AG20443 (cell line): Measurements from ENCODE around the gene INHA.

ENCODE experiments used
- DNase-seq: peaks from one replicate; pipeline ENCODE4 v3.0.0; 2012; ENCODE audit warnings: low spot score, mixed read lengths

INHA gene

DNA sequence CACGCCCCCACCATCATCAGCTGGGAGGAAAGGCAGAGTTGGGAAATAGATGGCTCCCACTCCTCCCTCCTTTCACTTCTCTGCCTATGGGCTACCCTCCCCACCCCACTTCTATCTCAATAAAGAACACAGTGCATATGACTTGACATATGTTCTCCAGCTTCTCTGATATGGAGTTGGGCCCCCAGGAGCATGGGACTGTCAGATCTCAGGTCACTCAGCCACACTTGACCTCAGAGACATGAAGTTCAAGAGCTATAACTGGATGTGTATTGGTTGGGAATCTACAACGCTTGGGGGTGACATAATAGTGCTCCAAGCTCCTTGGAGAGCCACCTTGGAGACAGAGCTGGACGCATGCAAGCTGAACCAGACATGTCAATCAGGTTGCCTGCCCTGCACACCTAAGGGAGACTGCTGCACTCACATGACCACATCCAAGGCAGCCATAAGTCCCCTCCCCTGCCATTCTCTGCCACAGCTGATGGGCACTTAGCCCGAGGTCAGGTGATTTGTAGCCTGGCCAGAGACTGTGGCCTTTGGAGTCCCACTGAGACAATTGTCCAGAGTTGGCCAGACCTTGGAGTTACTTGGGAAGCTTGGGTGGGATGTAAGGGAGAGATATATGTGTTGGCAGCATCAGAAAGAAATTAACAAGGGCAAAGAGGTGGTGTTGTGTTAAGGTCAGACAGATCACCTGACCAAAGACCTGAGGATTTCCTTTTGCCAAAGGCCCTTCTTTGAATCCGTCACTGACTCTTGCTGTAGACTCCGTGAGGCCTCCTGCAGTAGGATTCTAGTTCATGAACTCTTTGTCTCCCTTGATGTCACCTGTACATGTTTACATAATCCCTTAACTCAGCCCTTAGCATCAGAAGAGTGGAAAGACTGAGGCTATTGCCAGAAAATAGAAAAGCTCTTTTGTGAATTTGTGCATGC lies 3.7 kb downstream of the INHA start:
- no peak for DNase-seq

DNA sequence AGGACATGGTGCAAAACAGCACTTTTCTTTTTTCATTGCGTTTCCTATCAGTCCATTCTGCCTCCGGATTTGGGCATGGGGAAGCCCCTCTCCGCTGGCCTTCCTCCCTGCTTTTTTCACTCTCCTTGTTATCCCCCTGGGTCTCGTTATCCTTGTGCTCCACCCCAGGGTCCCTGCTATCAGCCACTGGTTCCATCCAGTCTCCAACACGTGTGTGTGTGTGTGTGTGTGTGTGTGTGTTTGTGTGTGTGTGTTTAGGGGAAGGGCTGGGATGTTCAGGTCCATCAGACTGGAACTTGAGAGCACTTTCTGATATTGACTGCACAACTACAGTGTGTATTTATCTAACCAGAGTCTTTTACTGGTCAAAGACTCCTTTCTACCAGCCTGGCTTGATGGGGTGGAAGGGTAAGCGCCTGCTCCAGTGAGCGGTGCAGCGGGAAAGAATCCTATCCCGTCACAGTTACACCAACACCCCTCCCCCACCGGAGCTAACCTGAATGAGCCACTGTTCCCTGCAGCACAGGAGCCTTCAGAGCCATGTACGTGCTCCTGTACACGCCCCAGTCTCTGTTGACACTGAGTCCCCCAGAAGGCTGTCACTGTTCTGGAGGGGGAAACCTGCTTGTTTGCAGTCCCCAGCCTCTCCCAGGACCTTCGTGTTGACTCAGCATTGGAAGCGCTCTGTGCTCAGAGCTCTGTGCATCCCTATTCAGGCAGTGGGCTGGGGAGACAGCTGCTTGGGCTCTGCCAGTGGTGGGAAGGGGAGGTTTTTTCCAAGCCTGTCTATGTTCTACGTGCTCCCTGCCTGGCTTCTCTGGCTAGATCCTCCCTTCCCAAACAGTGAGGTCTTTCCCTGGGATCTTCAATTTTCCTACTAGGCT lies 4.6 kb downstream of the INHA start:
- DNase-seq, result no peak

DNA sequence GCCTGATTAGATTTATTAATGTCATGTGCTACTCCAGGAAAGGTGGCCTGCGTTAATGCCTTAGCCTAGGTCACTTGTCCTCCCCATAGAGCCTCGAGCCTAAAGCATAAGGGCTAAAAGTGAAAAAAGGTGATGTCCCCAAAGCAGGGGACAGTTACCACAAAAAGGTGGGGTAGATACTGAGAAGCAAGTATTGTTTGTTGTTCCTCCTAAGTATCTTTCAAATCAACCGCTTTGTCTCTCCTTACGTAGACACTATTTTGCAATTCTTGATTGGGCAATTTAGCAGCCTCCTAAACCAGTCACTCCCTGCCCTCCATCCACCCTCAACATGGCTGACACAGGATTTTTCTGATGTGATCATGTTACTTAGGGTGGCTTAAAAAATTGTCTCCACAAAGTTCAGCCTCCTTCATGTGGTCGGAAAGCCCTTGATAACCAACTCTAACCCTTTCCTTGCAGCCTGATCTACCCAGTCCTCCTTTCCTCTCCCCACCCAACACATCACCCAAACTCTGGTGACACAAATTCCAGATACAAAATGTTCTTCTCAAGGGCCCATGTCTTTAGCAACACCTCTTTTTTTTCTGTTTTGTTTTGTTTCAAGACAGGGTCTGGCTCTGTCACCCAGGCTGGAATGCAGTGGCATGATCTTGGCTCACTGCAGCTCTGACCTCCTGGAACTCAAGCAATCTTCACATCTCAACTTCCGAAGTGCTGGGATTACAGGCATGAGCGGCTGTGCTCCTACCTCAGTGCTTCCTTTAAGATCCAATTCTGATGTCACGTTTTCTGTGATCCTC lies 6.9 kb downstream of the INHA start:
- peak; percentile 39 for DNase-seq

DNA sequence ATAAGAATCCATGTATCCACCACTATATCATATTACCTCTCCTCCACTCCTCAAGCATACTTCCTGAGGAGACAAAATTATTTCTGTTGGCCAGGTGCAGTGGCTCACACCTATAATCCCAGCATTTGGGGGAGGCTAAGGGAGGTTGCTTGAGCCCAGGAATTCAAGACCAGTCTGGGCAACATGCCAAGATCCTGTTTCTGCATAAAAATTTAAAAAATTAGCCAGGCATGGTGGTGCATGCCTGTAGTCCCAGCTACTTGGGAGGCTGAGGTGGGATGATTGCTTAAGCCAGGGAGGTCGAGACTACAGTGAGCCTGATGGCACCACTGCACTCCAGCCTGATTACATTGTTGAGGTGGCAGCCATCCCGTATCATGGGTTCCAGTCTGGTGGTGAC lies 9.2 kb downstream of the INHA start:
- no peak for DNase-seq

DNA sequence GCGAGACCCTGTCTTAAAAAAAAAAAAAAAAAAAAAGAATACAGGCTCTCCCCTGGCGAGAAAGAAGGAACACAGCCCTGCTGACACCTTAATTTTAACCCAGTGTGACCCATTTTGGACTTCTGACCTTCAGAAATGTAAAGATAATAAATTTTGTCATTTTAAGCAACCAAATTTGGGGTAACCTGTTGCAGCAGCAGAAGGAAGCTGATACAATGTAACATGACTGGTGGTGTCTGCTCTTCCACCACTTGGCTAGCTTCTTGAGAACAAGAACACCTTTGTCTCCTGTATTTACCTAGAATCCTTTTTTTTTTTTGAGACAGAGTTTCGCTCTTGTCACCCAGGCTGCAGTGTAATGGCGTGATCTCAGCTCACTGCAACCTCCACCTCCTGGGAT lies 19.0 kb downstream of the INHA start:
- no peak for DNase-seq

DNA sequence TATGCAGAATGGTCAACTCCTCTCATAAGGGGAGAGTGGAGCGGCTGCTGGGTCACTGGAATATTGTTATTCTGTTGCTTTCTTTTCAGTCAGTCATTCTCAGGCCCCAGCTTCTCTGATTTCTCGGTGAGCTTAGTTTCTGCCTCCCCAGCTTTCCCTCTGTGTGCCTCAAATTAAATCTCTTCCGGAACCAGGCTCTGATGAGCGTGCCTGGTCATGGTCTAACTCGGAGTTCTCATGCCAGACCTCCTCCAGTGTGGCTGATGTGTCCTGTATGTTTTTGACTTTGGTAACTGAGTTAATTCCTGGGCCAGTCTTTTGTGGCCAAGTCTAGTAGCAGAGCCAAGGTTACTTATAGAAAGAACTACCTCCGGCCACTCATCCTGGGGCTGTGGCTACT lies 20.6 kb downstream of the INHA start:
- no peak for DNase-seq

DNA sequence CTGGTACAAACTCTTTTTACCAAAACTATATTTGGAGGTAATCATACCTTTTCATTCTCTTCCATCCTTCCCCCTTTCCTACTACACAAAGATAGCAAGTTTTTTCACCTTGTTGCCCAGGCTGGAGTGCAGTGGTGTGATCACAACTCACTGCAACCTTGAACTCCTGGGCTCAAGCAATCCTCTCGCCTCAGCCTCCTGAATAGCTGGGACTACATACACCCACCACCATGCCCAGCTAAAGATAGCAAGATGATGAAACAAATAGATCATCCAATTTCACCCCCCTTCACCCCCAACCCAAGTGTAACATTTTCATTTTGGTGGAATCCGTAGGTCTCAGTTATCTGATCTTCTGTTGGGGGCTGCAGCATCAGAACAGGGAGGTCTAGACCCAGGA lies 21.0 kb downstream of the INHA start:
- no peak for DNase-seq

DNA sequence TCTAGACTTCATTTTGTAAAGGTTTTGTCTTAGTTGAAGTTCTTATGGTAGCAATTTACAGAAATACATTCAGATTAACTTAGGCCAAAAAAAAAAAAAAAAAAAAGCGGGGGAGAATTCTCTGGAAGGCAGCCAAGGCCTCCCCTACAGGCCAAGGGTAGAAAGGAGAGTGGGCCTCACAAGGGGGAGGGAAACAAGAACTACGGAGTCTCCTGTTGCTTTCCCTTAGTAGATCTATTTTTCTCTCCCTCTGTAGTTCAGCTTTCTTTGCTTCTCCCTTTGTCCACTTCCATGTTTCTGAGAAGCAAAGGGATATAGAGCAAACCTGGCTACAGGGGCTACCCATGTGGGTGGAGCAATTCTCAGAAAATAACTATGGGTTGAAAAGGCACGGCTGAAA lies 23.1 kb downstream of the INHA start:
- DNase-seq, result no peak

DNA sequence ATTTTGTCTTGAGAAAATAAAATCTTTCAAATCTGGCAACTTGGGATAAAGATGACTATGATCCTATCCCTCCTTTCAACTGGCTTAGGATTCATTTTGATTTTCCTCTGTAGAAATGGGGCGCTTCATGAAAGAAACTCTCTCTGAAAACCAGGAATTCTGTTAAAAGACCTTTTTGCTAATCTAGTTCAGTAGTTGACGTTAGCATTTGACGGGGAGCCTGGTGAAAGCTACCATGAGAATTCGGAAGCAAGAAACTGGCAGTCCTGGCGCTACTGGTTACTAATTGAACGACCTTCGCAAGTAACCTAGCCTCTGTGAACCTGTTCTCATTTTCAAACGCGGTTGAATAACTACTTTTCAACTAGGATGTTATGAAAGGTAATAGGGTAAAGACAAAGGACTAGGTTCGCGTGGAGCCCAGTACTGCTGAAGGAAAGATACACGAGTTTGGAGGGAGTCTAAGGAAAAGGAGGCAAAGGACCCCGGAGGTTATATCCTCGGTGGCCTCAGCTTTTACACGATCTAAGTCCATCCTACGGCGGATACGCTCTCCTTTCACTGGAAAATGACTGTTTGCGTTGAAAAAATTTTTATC lies 24.9 kb downstream of the INHA start:
- DNase-seq, result no peak

DNA sequence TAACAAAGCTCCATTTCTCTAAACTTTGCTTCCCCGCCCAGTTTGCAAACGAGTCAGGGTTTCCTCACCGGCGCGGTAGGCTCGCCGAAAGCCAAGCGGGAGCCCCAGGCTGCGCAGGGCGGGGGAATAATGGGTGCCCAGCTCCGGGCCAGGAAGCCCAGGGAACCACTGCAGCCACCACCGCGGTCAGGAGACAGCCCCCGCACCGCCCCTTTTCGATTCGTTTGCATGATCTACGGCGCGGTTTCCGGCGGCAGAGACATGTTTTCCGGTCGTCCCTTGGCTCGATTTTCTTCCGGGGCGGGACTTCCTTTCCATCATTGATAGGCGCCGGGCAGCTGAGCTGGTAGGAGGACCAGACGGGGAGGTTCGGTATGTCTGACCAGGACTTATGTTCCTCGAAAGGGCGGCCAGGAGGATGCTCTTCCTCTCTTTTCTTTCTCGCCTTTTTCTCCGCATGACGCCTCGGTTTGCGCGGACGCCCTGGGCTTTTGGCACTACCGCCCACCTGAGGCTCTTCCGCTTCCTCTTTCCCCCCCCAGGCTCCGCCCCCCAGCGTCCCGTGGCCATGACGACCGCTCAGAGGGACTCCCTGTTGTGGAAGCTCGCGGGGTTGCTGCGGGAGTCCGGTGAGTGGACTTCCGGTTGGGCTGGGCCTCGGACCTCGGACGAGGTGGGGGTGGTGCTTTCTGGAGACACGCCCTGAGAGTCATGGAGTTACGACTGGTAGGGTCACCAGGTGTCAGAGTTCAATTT lies 25.6 kb downstream of the INHA start, which contains the start of gene STK11IP:
Gene STK11IP, plus strand, starts transcription at position 306 of the 756 bp plus-strand sequence. Its CDS starts 263 bp downstream, at position 569.
- peak; percentile 99 for DNase-seq

DNA sequence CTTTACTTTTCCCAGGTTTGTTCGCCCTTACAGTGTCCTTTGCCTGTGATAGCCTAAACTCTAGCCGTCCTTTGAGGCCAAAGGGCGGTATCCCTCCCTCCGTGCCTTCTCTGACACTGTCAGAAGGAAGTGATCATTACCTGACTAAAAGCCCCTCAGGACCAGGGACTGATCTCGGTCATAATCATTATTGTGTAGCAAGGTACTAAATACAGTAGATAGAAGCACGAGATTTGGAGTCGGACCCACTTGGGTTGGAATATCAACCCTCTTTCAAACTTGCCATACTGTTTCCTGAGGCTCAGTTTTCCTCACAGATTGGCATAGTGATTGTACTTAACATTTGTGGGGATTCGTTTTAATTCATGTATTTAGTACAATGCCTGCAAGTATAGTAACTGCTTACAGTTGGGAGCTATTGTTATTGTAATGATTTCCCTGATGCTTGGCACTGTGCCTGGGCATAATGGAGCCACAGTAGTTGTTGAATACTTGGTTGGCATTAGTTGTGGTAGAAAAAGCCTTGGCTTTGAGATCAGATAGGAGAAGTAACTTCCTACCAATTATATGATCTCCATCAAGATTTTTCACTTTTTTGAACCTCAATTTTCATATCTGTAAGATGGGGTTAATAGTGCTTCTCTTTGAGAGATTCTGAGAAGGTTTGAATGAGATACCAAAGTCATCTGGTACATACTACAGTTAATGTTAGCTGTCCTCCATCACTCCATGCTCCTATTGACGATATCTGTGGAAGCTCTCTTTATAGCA lies 26.4 kb downstream of the INHA start:
- DNase-seq, result no peak

DNA sequence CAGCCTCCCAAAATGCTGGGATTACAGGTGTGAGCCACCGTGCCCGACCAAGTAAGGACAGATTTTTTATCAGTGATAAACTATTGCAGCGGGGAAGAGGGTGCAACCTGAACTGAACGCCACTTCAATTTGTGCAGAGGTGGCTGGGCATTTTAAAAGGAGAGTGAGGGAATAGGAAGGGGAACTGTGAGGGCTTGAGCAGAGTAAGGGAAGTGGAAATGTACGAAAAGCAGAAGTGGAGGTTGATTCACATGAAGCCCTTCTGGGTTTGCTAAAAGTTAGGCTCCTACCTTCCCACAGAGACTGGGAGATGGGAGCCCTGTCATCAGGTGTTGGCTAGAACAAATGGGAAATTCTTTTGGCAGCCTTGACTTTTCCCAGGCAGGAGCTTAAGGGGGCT lies 31.7 kb downstream of the INHA start:
- no peak for DNase-seq

DNA sequence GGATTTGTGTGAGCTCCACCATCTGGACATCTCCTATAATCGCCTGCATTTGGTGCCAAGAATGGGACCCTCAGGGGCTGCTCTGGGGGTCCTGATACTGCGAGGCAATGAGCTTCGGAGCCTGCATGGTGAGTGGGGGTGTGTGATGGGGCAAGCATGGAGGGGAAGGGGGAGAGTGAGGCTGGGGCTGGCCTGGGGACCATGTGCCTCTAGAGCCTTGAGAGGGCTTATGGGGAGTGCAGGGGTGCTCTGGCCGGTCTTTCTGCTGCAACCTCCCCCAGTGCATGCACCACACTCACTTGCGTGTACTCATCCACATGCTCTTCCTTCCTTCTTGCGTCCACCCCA lies 33.5 kb downstream of the INHA start:
- DNase-seq, result no peak

DNA sequence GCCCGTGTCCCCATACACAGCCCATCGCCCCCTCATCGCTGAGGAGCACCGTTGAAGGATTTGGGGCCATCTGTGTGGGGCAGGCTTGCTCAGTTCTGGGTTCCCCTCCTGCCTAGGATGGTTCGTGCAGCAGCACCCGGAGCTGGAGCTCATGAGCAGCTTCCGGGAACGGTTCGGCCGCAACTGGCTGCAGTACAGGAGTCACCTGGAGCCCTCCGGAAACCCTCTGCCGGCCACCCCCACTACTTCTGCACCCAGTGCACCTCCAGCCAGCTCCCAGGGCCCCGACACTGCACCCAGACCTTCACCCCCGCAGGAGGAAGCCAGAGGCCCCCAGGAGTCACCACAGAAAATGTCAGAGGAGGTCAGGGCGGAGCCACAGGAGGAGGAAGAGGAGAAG lies 35.8 kb downstream of the INHA start:
- no peak for DNase-seq

DNA sequence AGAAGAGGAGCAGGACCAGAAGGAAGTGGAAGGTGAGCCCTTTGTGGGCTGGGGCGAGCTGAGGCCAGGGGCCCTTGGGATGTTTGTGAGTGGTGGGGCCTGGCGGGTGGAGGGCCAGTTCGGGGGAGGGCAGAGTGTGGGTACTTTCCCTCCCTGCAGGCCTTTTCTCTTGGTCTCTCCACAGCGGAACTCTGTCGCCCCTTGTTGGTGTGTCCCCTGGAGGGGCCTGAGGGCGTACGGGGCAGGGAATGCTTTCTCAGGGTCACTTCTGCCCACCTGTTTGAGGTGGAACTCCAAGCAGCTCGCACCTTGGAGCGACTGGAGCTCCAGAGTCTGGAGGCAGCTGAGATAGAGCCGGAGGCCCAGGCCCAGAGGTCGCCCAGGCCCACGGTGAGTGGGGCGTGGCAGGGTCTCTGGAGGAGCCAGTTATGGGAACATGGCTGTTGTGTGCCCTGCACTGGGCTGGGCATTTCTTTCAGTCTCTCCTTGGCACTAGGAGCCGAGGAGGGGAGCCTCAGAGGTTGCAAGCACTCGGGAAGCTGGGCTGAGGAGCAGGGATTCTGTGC lies 36.4 kb downstream of the INHA start:
- no peak for DNase-seq

DNA sequence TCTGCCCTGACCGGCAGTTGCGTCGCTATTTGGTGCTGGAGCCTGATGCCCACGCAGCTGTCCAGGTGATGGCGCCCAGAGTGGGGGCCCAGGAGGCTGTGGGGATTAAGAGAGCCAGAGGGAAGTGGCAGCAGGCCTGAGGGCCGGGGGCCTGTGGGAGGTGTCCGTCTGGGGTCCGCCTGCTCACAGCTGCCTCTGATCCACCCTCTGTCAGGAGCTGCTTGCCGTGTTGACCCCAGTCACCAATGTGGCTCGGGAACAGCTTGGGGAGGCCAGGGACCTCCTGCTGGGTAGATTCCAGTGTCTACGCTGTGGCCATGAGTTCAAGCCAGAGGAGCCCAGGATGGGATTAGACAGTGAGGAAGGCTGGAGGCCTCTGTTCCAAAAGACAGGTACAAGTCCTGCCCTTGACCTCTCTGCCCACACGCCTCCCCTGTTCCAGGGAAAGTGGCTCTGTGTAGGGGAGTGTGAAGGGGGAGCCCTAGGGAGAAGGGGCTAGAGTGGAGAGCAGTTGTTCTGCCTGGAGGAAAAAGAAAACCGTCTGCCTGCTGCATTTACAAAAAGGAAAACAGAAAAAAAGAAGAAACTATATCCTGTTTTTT lies 37.1 kb downstream of the INHA start:
- DNase-seq, result no peak

DNA sequence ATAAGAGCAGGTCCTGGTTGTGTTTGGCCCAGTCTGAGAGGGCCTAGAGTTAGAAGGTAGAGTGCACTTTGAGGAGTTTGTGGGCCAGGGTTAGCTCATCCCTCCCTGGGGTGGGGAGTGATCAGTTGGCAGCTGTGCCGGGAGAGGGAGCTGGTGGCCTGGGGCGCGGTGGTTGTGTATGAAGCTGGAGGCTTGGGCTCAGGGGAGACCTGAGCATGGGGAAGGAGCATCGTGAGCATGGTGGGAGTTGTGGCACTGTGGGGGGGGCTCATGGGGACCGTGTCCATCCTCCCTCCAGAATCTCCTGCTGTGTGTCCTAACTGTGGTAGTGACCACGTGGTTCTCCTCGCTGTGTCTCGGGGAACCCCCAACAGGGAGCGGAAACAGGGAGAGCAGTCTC lies 39.2 kb downstream of the INHA start:
- no peak for DNase-seq

DNA sequence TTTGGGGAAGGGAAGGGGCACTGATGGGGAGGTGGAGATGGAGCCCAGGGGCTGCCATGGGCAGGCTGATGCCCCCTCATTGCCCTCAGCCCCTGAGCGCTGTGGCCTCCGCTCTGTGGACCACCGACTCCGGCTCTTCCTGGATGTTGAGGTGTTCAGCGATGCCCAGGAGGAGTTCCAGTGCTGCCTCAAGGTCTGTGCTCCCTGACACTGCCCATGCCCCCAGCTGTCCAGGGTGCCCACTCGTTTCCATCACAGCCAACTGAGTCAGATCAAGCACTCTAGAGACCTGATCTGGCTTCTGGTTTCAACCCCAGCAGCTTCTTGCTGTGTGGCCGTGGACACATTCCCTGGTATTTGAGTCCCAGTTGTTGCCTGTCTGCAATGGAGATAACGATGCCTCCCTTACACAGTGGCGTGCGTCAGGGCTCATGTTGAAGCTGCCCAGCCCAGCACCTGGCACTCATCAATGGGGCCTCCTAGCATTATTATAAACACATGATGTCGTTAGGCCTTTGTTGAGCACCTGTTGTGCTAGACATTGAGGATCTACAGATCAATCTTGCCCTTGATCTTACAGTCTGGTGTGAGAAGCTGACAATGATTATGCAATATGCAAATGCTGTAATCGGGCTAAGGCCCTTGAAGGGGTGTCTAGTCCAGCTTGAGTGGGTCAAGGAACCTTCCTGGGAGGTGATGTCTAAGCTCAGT lies 39.9 kb downstream of the INHA start:
- no peak for DNase-seq
